Fibroblast of skin of scalp (primary cell): Measurements from ENCODE around the gene CYP2A6.
"Not testable (repeated sequence)": the region's sequence is repeated elsewhere in the genome, so short reads cannot be mapped to it uniquely, and the experiment has no call there.

Experiments
- DNase-seq: peaks from one replicate; pipeline ENCODE4 v3.0.0-alpha.2; 2013

The CYP2A6 gene

DNA sequence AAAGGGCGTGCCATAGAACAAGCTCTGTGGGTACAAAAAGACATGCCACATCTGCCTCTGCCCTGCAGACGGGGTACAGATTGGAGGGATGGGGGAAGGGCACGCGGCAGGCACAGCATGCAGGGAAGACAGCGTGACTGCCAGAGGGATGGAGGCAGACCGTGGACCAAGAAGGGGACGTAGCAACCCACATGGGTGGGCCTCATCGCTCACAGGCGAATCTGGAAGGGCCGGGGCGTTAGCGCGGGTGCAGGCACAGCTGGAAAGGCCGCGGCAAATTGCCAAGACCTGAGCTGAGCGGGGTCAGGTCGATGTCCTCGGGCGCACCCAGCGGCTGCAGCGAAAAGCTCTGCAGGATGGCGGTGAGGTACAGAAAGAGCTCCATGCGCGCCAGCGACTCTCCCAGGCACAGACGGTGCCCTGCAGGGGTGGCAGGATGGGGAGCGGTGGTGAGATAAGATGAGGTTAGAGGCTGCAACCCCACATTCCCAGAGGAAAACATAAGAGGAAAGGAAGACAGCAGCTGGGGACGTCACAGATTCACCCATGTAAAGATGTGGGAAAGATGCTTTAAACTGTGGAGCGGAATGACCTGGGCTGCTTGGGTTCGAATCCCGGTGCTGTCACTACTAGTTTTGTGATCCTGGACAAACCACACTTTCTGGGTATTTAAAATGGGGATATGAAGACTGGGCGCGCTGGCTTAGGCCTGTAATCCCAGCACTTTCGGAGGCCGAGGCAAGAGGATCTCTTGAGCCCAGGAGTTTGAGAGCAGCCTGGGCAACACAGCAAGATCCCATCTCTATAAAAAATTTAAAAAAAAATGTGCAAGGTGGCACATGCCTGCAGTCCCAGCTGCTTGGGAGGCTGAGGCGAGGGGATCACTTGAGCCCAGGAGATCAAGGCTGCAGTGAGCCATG, 31.5 kb downstream of the CYP2A6 start:
- DNase-seq: peak; percentile 48

GRCh38 chr19:40815223-40815622, 35.0 kb downstream of the CYP2A6 start:
- DNase-seq: no peak

- DNase-seq: peak; percentile 37
Observed at GRCh38 chr19:40813182-40813581, 37.1 kb downstream of the CYP2A6 start.

DNA sequence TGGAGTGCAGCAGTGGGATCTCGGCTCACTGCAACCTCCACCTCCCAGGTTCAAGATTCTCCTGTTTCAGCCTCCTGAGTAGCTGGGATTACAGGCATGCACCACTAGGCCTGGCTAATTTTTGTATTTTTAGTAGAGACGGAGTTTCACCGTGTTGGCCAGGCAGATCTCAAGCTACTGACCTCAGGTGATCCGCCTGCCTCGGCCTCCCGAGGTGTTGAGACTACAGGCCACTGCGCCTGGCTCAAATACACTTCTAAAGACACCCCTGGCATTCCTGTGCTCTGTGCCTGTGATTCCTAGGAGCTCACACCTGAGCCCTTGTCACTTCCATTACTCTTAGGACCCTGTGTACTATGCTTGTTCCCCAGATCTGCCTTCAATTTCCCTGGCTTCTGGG, 37.7 kb downstream of the CYP2A6 start:
- DNase-seq: not testable (repeated sequence)

DNA sequence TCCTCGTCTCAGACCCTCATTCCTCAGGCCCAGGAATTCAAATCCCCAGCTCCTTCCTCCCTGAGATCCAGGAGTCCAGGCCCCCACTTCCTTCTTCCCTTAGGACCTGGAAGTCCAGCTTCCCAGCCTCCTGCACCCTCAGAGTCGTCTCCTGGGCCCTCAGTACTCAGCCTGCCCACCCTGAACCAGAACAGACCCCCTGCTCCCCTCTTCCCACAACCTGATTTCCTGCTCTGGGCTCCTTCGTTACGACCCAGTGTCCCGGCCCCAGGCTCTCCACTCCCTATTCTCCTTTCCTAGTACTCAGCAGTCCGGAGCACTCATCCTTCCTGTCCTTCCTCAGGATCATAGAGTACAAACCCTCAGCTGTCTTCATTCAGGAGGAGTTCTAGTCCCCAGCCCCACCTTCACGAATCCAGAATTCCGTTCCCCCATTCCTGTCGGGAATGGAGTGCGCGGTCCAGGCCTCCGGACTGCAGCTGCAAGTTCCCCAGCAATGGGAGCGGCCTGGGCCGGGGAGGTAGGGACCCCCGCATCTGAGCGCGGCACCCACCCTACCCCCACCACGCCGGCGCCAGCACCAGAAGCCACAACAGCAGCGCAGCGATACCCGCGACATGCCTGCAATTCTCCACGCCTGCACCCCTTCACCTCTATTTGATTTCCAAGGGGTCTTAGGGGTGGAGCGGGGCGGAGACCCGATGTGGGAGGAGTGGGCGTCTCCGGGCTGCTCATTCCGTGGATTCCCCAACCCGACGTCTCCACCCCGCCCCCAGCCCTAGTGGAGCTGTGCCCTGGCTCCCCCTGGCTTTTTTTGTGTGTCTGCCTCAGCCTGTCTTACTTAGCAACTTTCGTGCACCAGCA, 38.5 kb downstream of the CYP2A6 start:
- DNase-seq: no peak

DNA sequence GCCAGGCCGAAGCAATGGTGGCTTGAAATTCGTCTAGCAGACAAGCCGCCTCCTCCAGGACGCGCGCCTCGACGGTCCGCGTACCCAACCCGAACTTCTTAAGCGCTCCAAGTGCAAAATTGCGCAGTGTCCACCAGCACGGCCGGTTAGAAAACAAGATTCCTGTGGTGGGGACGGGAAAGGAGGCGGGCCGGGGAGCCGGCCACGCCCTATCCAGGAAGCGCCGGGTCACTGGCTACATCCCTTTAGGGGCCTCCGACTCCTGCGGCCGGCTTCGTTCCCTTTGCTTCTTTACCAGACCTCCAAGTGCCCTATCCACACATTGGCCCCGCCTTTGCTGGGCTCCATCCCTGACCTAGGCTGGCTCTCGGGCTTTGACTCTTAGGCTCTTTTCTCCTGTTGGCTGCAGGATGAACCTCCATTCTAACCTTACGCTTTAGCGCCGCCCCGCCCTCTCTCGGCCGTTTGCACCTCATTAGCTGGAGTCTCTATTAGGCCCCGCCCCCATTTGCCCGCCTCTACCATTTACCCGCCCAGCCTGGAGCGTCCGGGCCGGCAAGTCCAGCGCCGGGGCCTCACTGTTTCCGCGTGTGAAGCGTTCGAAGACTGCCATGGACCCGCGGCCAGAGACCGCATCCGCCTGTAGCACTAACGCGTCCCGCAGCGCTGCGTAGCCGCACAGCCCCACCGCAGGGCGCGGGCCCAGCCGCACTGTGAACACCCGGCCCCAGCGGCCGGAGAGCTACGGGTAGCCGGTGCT, 39.4 kb downstream of the CYP2A6 start:
- DNase-seq: peak; percentile 69

- no peak for DNase-seq
Observed at GRCh38 chr19:40810160-40810559, 40.1 kb downstream of the CYP2A6 start.

GRCh38 chr19:40809358-40810086, 40.7 kb downstream of the CYP2A6 start:
- no peak for DNase-seq

- no peak for DNase-seq
Observed at GRCh38 chr19:40808497-40808896, 41.8 kb downstream of the CYP2A6 start.

DNA sequence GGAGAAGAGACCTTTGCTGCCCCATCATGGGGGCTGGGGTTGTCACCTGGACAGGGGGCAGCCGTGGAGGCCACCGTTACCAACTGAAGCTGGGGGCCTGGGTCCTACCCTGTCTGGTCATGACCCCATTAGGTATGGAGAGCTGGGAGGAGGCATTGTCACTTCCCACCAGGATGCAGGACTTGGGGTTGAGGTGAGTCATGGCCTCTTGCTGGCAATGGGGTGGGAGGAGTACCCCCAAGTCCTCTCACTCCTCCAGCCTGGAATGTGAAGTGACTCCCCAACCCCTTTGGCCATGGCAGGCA, 42.3 kb downstream of the CYP2A6 start:
- no peak for DNase-seq

DNA sequence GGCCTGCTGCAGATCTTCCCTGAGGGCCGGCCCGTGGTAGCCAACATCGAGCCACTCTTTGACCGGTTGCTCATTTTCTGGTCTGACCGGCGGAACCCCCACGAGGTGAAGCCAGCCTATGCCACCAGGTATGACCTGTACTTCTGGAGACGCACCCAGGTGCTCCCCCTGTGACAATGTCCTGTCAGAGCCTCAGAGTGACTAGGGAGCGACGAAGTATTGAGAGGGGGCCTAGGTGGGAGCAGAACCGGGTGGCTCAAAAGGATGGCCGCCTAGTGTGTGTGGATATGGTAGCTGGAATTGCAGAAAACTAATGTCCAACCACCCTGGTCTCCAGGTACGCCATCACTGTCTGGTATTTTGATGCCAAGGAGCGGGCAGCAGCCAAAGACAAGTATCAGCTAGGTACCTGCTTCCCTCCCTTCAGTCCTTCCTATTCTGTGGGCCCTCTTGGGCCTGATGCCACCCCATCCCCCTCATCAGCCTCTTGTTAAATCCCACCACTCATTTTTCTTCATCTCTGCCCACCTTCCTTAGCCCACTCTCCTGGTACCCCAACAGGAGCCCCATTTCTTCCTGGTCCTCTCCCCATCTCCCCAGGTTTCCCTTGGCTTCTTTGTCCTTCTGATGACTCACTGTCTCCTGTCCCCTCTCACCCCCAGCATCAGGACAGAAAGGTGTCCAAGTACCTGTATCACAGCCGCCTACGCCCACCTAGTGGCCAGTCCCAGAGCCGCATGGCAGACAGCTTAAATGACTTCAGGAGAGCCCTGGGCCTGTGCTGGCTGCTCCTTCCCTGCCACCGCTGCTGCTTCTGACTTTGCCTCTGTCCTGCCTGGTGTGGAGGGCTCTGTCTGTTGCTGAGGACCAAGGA, 42.9 kb downstream of the CYP2A6 start:
- no peak for DNase-seq

- peak; percentile 98 for DNase-seq
Observed at GRCh38 chr19:40806423-40807146, 43.7 kb downstream of the CYP2A6 start.

GRCh38 chr19:40805258-40805868, 44.9 kb downstream of the CYP2A6 start:
- no peak for DNase-seq

- DNase-seq: no peak
Observed at GRCh38 chr19:40804783-40805242, 45.4 kb downstream of the CYP2A6 start.

DNA sequence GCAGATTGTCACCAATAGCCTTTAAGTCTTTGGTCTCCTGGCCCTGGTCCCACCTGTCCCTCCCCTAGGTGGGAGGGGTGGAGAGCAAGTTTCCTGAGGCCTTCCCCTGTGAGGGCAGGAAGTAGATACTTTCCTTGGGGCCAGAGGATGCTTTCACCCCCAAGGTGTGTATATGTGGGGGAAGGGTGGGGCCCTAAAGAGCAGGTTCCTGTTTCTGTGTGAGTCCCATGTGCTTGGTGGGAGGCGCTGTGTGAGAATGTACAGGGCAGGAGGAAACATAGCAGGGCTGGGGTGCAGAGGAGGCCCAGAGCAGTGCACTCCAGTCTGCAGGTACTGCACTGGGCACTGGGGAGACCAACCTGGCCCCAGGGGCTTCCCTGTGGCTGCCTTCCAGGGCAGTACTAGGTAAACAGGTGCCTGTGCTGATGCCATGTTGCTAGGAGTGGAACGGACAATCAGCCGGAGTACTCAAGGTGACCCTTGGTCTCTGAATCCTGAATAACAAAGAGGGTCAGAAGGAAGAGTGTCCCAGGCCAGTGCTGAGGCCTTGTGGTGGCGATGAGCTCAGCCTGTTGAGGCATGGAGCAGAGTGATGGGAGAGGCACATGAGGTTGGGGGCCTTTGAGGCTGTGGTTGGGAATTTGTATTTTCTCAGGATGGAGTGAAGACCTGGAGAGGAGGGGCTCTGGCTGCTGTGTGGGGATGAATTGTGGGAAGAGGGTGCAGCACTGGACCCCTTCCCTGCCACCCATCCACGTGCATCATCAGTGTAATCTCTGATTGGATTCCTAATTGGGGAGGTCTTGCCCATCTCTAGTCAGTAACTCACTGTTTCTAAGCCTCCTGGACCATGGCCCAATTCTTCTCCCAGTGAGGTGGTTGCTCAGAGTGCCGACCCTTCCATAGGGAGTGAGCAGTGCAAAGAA, 46.1 kb downstream of the CYP2A6 start:
- DNase-seq: no peak

- no peak for DNase-seq
Observed at GRCh38 chr19:40803170-40803856, 46.9 kb downstream of the CYP2A6 start.

- DNase-seq: no peak
Observed at GRCh38 chr19:40802300-40803169, 47.7 kb downstream of the CYP2A6 start.
